Measurements from ENCODE around the gene IFI27L1. TPM values are rescaled to one million over a fixed set of nuclear protein-coding genes. Genes with fewer than 3 reads are reported as not detected.

IFI27L1 gene
- total and polyA plus RNA-seq, 2 of the 13 experiments (the other 11 are each of a cell fraction or from before 2014, with no cell fraction given), result 11.9 to 19.0 TPM

DNA sequence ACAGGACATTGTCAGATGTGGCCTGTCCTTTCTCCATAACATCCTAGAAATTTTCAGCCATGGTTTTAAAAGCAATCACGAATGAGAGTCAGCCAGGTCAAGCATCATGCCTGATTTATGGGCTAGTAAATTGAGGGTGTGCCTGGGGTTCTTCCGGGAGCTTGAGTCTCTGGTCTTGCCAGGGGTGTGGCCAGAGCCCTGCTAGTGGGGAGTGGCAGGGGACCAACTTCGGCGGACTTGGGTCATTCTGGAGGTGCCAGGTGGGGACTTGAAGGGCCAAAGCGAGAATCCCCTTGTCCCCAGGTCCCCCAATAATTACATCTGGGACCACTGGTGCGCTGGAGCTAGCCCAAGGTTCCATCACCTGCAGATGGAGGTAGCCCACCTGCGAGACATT, 49.2 kb upstream of the IFI27L1 start:
- no peaks in the 10 kb centered on the region for H4K20me1 ChIP-seq (ENCODE audit: insufficient read depth, low read length)
- no peak for ATAC-seq
- no peak for DNase-seq (ENCODE audit: low spot score)
- TF ChIP-seq SRF (IDR thresholded peaks at IDR 0.05; ENCODE audit: low read depth, low read length) (no peak), BRCA1 (CRISPR knock-in tag; IDR thresholded peaks at IDR 0.05) (no peak), RERE (CRISPR knock-in tag; IDR thresholded peaks at IDR 0.05; ENCODE audit: low read depth) (no peak)
- TF ChIP-seq, protein P1, sequence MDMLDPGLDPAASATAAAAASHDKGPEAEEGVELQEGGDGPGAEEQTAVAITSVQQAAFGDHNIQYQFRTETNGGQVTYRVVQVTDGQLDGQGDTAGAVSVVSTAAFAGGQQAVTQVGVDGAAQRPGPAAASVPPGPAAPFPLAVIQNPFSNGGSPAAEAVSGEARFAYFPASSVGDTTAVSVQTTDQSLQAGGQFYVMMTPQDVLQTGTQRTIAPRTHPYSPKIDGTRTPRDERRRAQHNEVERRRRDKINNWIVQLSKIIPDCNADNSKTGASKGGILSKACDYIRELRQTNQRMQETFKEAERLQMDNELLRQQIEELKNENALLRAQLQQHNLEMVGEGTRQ (IDR thresholded peaks at IDR 0.05; ENCODE audit: low read depth, low read length), result no peak
- TF ChIP-seq, protein P1 (CRISPR knock-in tag; IDR thresholded peaks at IDR 0.05; ENCODE audit: borderline replicate concordance), result no peak
- peaks cover 40% of the 10 kb centered on the region for H3K4me1 ChIP-seq (ENCODE audit: insufficient read depth, low read length)
- H3K27me3 ChIP-seq (ENCODE audit: control insufficient read depth in 1 of 2, insufficient read depth in 2 of 2, low read length in 2 of 2), result no peaks in the 10 kb centered on the region
- intact Hi-C loops (cut with micrococcal nuclease; ENCODE audit: unreplicated experiment) (no loop called here), in situ Hi-C loops (cut with HindIII; ENCODE audit: extremely low pct_ligation_motif_present, low pct_unique_long_range_greater_than_20kb) (no loop called here)
- no peak overlapping the region for H3K4me3 ChIP-seq (replicated peaks in 1 of 3; ENCODE audit: insufficient read depth in 1 of 3, low read depth in 2 of 3, low read length in 3 of 3)
- no peak overlapping the region for H2AFZ ChIP-seq (ENCODE audit: low read length)
- no peak overlapping the region for H3K27ac ChIP-seq (ENCODE audit: extremely low read length, insufficient read depth, low read length)
- no peaks in the 10 kb centered on the region for H3K9me3 ChIP-seq (ENCODE audit: low read length)
- no peak overlapping the region for H3K4me2 ChIP-seq (ENCODE audit: low read depth, low read length)
- BruUV-seq (replicated peaks), result no TSS peak
- ChIA-PET CTCF (ENCODE audit: low intra/inter-chr PET ratio, low total read pairs) (no interaction called here), POLR2A (no interaction called here)
- no peak overlapping the region for H3K9ac ChIP-seq (ENCODE audit: insufficient read depth, low read depth, low read length)
- WGBS (ENCODE audit: low lambda C conversion rate), result 92% methylated on average over 6 of the region's 7 CpGs
- peaks cover 2% of the 10 kb centered on the region for H3K79me2 ChIP-seq (ENCODE audit: insufficient read depth, low read length)
- 0 out of 5 replicates have a peak, but pooled peaks cover 0 to 3% of the 10 kb centered on the region in 2 experiments for H3K36me3 ChIP-seq (replicated peaks in 1 of 2; ENCODE audit: control insufficient read depth in 1 of 2, insufficient read depth in 2 of 2, low read length in 2 of 2)
- no peak for FAIRE-seq
